IMR-90 (cell line): ENCODE measurements around the gene COMMD8. TPM values are rescaled to one million over a fixed set of nuclear protein-coding genes. Genes with fewer than 3 reads are reported as not detected.

Experiments used
- ATAC-seq: fragments of 200-7000 bp; cut with Tn5 transposase; 2 replicates; pipeline ENCODE4 v1.9.1; 2020; ENCODE audit warnings: low read depth, mild to moderate bottlenecking, moderate library complexity
- BruUV-seq: library from RNA; stranded (reverse); fragments of 400-500 nt; replicated peaks from 2 replicates; lab custom pipeline; 2021; lab: Mats Ljungman, UMichigan
- CTCF ChIA-PET: fragments of 300-600 bp; formaldehyde crosslinking; extraction: SDS; loops from one replicate; lab custom pipeline; 2021; ENCODE audit warnings: antibody characterized with exemption; lab: Yijun Ruan, JAX
- POLR2A ChIA-PET: fragments of 300-600 bp; sonication (Branson Sonifier 250); formaldehyde crosslinking; loops from one replicate; lab custom pipeline; 2022; ENCODE audit warnings: antibody characterized with exemption; ENCODE audit not compliant: unreplicated experiment; lab: Charles Lee
- DNase-seq: peaks from one replicate; pipeline ENCODE4 v3.0.0; 2013
- H2AFZ ChIP-seq: replicated peaks from 2 replicates; pipeline ENCODE3; 2013; ENCODE audit warnings: low read length, mild to moderate bottlenecking; ENCODE audit not compliant: poor library complexity
- H2AK5ac ChIP-seq: 2 replicates; pipeline ENCODE4 v1.6.1; 2013; ENCODE audit warnings: low read depth, low read length, inconsistent platforms
- H2AK9ac ChIP-seq: replicated peaks from 2 replicates; pipeline ENCODE3; 2013; ENCODE audit warnings: mild to moderate bottlenecking, low read depth, low read length, moderate library complexity; ENCODE audit not compliant: poor library complexity
- H2BK120ac ChIP-seq: 2 replicates; pipeline ENCODE4 v1.6.1; 2013; ENCODE audit warnings: low read depth, low read length, inconsistent platforms
- H2BK15ac ChIP-seq: 3 replicates; pipeline ENCODE4 v1.6.1; 2013; ENCODE audit warnings: low read depth, low read length, inconsistent platforms
- H2BK20ac ChIP-seq: 2 replicates; pipeline ENCODE4 v1.6.1; 2013; ENCODE audit warnings: low read depth, mild to moderate bottlenecking, inconsistent platforms, low read length, moderate library complexity
- H2BK5ac ChIP-seq: 2 replicates; pipeline ENCODE4 v1.6.1; 2013; ENCODE audit warnings: mild to moderate bottlenecking, low read depth, low read length, inconsistent platforms; ENCODE audit not compliant: poor library complexity, severe bottlenecking
- H3K14ac ChIP-seq: replicated peaks from 2 replicates; pipeline ENCODE4 v1.6.1; 2013; ENCODE audit warnings: low read depth, low read length, inconsistent platforms
- H3K18ac ChIP-seq: 2 replicates; pipeline ENCODE4 v1.6.1; 2013; ENCODE audit warnings: low read depth, low read length, control low read depth
- H3K23ac ChIP-seq: 2 replicates; pipeline ENCODE4 v1.6.1; 2013; ENCODE audit warnings: low read depth, low read length, inconsistent platforms
- H3K27ac ChIP-seq: 2 replicates; pipeline ENCODE4 v1.5.1; 2013; ENCODE audit warnings: mild to moderate bottlenecking, control low read depth, low read length; ENCODE audit not compliant: insufficient read depth
- H3K27me3 ChIP-seq: 2 replicates; pipeline ENCODE4 v1.6.1; 2013; ENCODE audit warnings: low read length; ENCODE audit not compliant: control insufficient read depth, insufficient read depth
- H3K36me3 ChIP-seq: 2 replicates; pipeline ENCODE4 v1.6.1; 2013; ENCODE audit warnings: low read length, mixed read lengths; ENCODE audit not compliant: control insufficient read depth, insufficient read depth
- H3K4ac ChIP-seq: 2 replicates; pipeline ENCODE4 v1.6.1; 2013; ENCODE audit warnings: low read depth, low read length, inconsistent platforms
- H3K4me1 ChIP-seq: 2 replicates; pipeline ENCODE4 v1.6.1; 2013; ENCODE audit warnings: low read length, mixed read lengths; ENCODE audit not compliant: control insufficient read depth, insufficient read depth
- H3K4me2 ChIP-seq: 2 replicates; pipeline ENCODE4 v1.6.1; 2013; ENCODE audit warnings: low read depth, mild to moderate bottlenecking, control low read depth, low read length, moderate library complexity
- H3K4me3 ChIP-seq: 2 replicates; pipeline ENCODE4 v1.5.1; 2013; ENCODE audit warnings: low read depth, mild to moderate bottlenecking, control low read depth, low read length, moderate library complexity; ENCODE audit not compliant: insufficient read depth
- H3K56ac ChIP-seq: 2 replicates; pipeline ENCODE4 v1.6.1; 2013; ENCODE audit warnings: low read length, inconsistent platforms; ENCODE audit not compliant: insufficient read depth; ENCODE audit errors: extremely low read depth
- H3K79me1 ChIP-seq, 2 experiments: 2 replicates each; pipeline ENCODE4 v1.6.1; 2013; ENCODE audit warnings: low read length in 2 of 2, inconsistent platforms in 1 of 2, low read depth in 1 of 2
- H3K9ac ChIP-seq: 2 replicates; pipeline ENCODE4 v1.6.1; 2013; ENCODE audit warnings: low read depth, low read length, control low read depth
- H3K9me1 ChIP-seq: 2 replicates; pipeline ENCODE4 v1.6.1; 2013; ENCODE audit warnings: low read length, inconsistent platforms; ENCODE audit not compliant: insufficient read depth
- H3K9me3 ChIP-seq: 2 replicates; pipeline ENCODE4 v1.6.1; 2013; ENCODE audit warnings: low read length; ENCODE audit not compliant: control insufficient read depth, insufficient read depth
- H4K20me1 ChIP-seq: 2 replicates; pipeline ENCODE4 v1.6.1; 2013; ENCODE audit warnings: low read length, inconsistent platforms; ENCODE audit not compliant: insufficient read depth
- H4K5ac ChIP-seq: 2 replicates; pipeline ENCODE4 v1.6.1; 2013; ENCODE audit warnings: mild to moderate bottlenecking, low read depth, low read length, control low read depth
- H4K8ac ChIP-seq, 2 experiments: 2 replicates each; pipeline ENCODE4 v1.6.1; 2013; ENCODE audit warnings: low read depth in 2 of 2, low read length in 2 of 2, control low read depth in 1 of 2, inconsistent platforms in 1 of 2
- H4K91ac ChIP-seq: 2 replicates; pipeline ENCODE4 v1.6.1; 2013; ENCODE audit warnings: low read depth, low read length, inconsistent platforms; ENCODE audit not compliant: insufficient read depth
- CHD1 ChIP-seq: IDR thresholded peaks from 2 replicates; pipeline ENCODE4 v1.6.1; 2012; ENCODE audit warnings: low read depth, low read length, improper control_type of control experiment
- FOS ChIP-seq: fragments of 150-350 bp; IDR thresholded peaks from 2 replicates; pipeline ENCODE4 v1.6.1; 2016; ENCODE audit warnings: low read depth, low read length
- MAZ ChIP-seq: IDR thresholded peaks from 2 replicates; pipeline ENCODE4 v1.6.1; 2012; ENCODE audit warnings: low read depth, mild to moderate bottlenecking, low read length, improper control_type of control experiment, moderate library complexity, borderline replicate concordance
- POLR2A ChIP-seq: IDR thresholded peaks from 2 replicates; pipeline ENCODE4 v1.6.1; 2012; ENCODE audit warnings: mild to moderate bottlenecking, low read depth, low read length
- RAD21 ChIP-seq: IDR thresholded peaks from 2 replicates; pipeline ENCODE4 v1.6.1; 2012; ENCODE audit warnings: low read length, improper control_type of control experiment
- WGBS, 2 experiments: methylation state at CpG; one replicate each; pipeline versions ENCODE4 v1.1.5 to v1.1.7; 2013; ENCODE audit warnings: missing lambda C conversion rate in 2 of 2; ENCODE audit not compliant: insufficient read length in 1 of 2; ENCODE audit errors: extremely low coverage in 2 of 2; 5-methylcytosine and 5-hydroxymethylcytosine counted together
- dilution Hi-C: fragments of 300-500 bp; cut with HindIII; formaldehyde crosslinking; loops from one replicate; pipeline ENCODE4 v1.14.3; 2018; ENCODE audit warnings: low sequenced_read_pairs; ENCODE audit not compliant: unreplicated experiment
- in situ Hi-C: fragments of 300-500 bp; cut with MboI; formaldehyde crosslinking; loops from 3 replicates; pipeline ENCODE4 v1.14.3; 2019; ENCODE audit warnings: low sequenced_read_pairs, inconsistent platforms, mixed read lengths
- intact Hi-C: fragments of 100-400 bp; cut with micrococcal nuclease; formaldehyde crosslinking; loops from 2 replicates; pipeline ENCODE4 v1.10.0; 2022
- polyA plus RNA-seq, 3 experiments: library from polyadenylated mRNA; depleted of rRNA; stranded (reverse); fragments of >200 nt; gene quantifications; 2 replicates each; pipeline ENCODE4 v1.2.3, GENCODE V29; 2012; ENCODE audit warnings: low replicate concordance in 1 of 3
- total RNA-seq: library from RNA; depleted of rRNA; stranded (reverse); fragments of >200 nt; gene quantifications from 2 replicates; pipeline ENCODE4 v1.2.3, GENCODE V29; 2012

Gene COMMD8
- total and polyA plus RNA-seq, 2 of the 4 experiments (the other 2 are of a cell fraction), result 12.5 to 12.6 TPM

DNA sequence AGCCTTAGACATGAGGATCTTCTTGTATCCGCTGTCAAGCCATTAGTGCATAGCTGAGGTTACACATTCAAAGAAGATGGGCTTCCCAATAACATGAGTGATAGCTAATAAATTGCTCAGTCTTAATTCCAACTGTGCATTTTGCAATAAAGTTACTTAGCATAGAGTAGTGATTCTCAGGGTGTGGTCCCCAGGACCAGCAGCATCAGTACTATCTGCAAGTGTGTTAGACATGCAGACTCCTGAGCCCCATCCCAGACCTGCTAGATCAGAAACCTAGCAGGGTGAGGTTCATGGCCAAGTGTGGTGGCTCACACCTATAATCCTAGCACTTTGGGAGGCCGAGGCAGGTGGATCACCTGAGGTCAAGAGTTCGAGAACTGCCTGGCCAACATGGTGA lies 41.6 kb upstream of the COMMD8 start:
- H2AK5ac ChIP-seq, result no peak overlapping the region
- peaks cover 6% of the 10 kb centered on the region for H3K9me1 ChIP-seq
- no peaks in the 10 kb centered on the region for H3K9me3 ChIP-seq
- no peak overlapping the region for H4K91ac ChIP-seq
- no peaks in the 10 kb centered on the region for H4K20me1 ChIP-seq
- TF ChIP-seq POLR2A, result no peak
- no peak for TF ChIP-seq CHD1
- TF ChIP-seq MAZ, result no peak
- no peak for TF ChIP-seq FOS
- no peak for TF ChIP-seq RAD21
- peaks cover 1% of the 10 kb centered on the region for H3K36me3 ChIP-seq
- H2AK9ac ChIP-seq, result no peak overlapping the region
- intact Hi-C loops (no loop called here), in situ Hi-C loops (no loop called here), dilution Hi-C loops (no loop called here)
- H4K5ac ChIP-seq, result no peak overlapping the region
- H2BK15ac ChIP-seq, result no peak overlapping the region
- no CpG with 5 or more reads among the region's 3 CpGs for WGBS, 2 experiments
- H3K4me2 ChIP-seq, result no peak overlapping the region
- no TSS peak for BruUV-seq
- no peak overlapping the region for H3K23ac ChIP-seq
- ChIA-PET CTCF (no interaction called here), POLR2A (no interaction called here)
- H4K8ac ChIP-seq, result no peak overlapping the region
- H3K18ac ChIP-seq, result no peak overlapping the region
- H2BK20ac ChIP-seq, result no peak overlapping the region
- DNase-seq, result no peak
- H3K4me3 ChIP-seq, result no peak overlapping the region
- H3K79me1 ChIP-seq, result peaks cover 21 to 48% of the 10 kb centered on the region in 2 experiments
- no peak overlapping the region for H2BK5ac ChIP-seq
- no peak overlapping the region for H3K56ac ChIP-seq
- H2AFZ ChIP-seq, result no peak overlapping the region
- H3K27ac ChIP-seq, result no peak overlapping the region
- H3K9ac ChIP-seq, result no peak overlapping the region
- no peak overlapping the region for H3K14ac ChIP-seq
- no peak overlapping the region for H3K4ac ChIP-seq
- no peak for ATAC-seq
- H2BK120ac ChIP-seq, result no peak overlapping the region
- H3K27me3 ChIP-seq, result no peaks in the 10 kb centered on the region
- H3K4me1 ChIP-seq, result peaks cover 4% of the 10 kb centered on the region; the same call in 1 of the 2 replicates
